K562 (cell line): Measurements from ENCODE around the gene SRRD. TPM values are rescaled to one million over a fixed set of nuclear protein-coding genes. Genes with fewer than 3 reads are reported as not detected.

Experiments used
- ATAC-seq: fragments of 200-7000 bp; cut with Tn5 transposase; 3 replicates; pipeline ENCODE4 v1.9.1; 2020; ENCODE audit warnings: moderate library complexity
- BruUV-seq: library from RNA; stranded (reverse); fragments of 400-500 nt; replicated peaks from 2 replicates; lab custom pipeline; 2021; lab: Mats Ljungman, UMichigan
- CTCF ChIA-PET: fragments of 300-600 bp; formaldehyde crosslinking; extraction: SDS; loops from one replicate; lab custom pipeline; 2021; ENCODE audit warnings: low intra/inter-chr PET ratio; lab: Yijun Ruan, JAX
- POLR2A ChIA-PET: fragments of 300-600, 350-650 bp; sonication (Branson Sonifier 250); formaldehyde crosslinking; extraction: SDS; loops from one replicate; lab custom pipeline; 2021; ENCODE audit warnings: antibody characterized with exemption, inconsistent platforms; lab: Yijun Ruan, JAX
- DNase-seq, 4 experiments: peaks; one replicate each; pipeline versions ENCODE4 v3.0.0 to v3.0.0-alpha.2; 2011 to 2018; ENCODE audit warnings: low spot score in 3 of 4, mixed read lengths in 3 of 4; ENCODE audit errors: extremely low read depth in 1 of 4
- FAIRE-seq: peaks from 2 replicates; lab custom pipeline; 2011; peaks lifted over from hg19 to GRCh38; lab: Jason Lieb, UNC
- H2AFZ ChIP-seq: 2 replicates; pipeline ENCODE4 v1.6.0; 2011; ENCODE audit warnings: low read depth, low read length, control low read depth, inconsistent platforms
- H3K27ac ChIP-seq: fragments of 200-600 bp; 3 replicates; pipeline ENCODE4 v1.8.0; 2011; ENCODE audit warnings: low read depth, mild to moderate bottlenecking, control low read depth, inconsistent platforms, low read length, moderate library complexity, mixed read lengths; ENCODE audit errors: extremely low read depth
- H3K27me3 ChIP-seq, 2 experiments: fragments of 300-600 bp in 1 of 2; 2 replicates in 1 of 2; 3 replicates in 1 of 2; pipeline versions ENCODE4 v1.6.0 to v1.8.0; 2011; ENCODE audit warnings: inconsistent platforms in 2 of 2, low read length in 2 of 2, mild to moderate bottlenecking in 1 of 2, mixed read lengths in 1 of 2, moderate library complexity in 1 of 2; ENCODE audit not compliant: control insufficient read depth in 2 of 2, insufficient read depth in 2 of 2
- H3K36me3 ChIP-seq: fragments of 300-600 bp; 3 replicates; pipeline ENCODE4 v1.8.0; 2011; ENCODE audit warnings: mild to moderate bottlenecking, low read length, inconsistent platforms; ENCODE audit not compliant: control insufficient read depth, insufficient read depth
- H3K4me1 ChIP-seq, 2 experiments: fragments of 200-600 bp in 1 of 2; replicated peaks in 1 of 2; 2 replicates in 1 of 2; 3 replicates in 1 of 2; pipeline versions ENCODE4 v1.5.1 to v1.8.0; 2011; ENCODE audit warnings: inconsistent platforms in 2 of 2, low read length in 2 of 2, mild to moderate bottlenecking in 1 of 2, mixed read lengths in 1 of 2, moderate library complexity in 1 of 2; ENCODE audit not compliant: control insufficient read depth in 2 of 2, insufficient read depth in 2 of 2
- H3K4me2 ChIP-seq: 2 replicates; pipeline ENCODE4 v1.6.1; 2011; ENCODE audit warnings: low read length, control low read depth, inconsistent platforms, mixed read lengths; ENCODE audit not compliant: insufficient read depth
- H3K4me3 ChIP-seq: fragments of 200-600 bp; sonication (generic), shearing (Covaris generic); 2 replicates; pipeline ENCODE4 v1.5.1; 2016; ENCODE audit warnings: control low read depth, inconsistent platforms
- H3K79me2 ChIP-seq: fragments of 200-600 bp; 3 replicates; pipeline ENCODE4 v1.8.0; 2011; ENCODE audit warnings: low read length, inconsistent platforms; ENCODE audit not compliant: control insufficient read depth, insufficient read depth
- H3K9ac ChIP-seq, 2 experiments: 2 replicates each; pipeline versions ENCODE4 v1.6.0 to v1.6.1; 2011; ENCODE audit warnings: low read depth in 2 of 2, low read length in 2 of 2, control low read depth in 1 of 2, inconsistent platforms in 1 of 2, mild to moderate bottlenecking in 1 of 2, mixed read lengths in 1 of 2; ENCODE audit not compliant: insufficient read depth in 1 of 2
- H3K9me1 ChIP-seq: one replicate; pipeline ENCODE4 v1.6.0; 2011; ENCODE audit warnings: inconsistent platforms, mild to moderate bottlenecking, low read length, moderate library complexity; ENCODE audit not compliant: control insufficient read depth, insufficient read depth
- H3K9me3 ChIP-seq: replicated peaks from 2 replicates; pipeline ENCODE4 v1.5.1; 2011; ENCODE audit warnings: low read depth, low read length, inconsistent platforms; ENCODE audit not compliant: control insufficient read depth, insufficient read depth
- H4K20me1 ChIP-seq: replicated peaks from 2 replicates; pipeline ENCODE4 v1.6.1; 2011; ENCODE audit warnings: low read length, inconsistent platforms, mixed read lengths; ENCODE audit not compliant: control insufficient read depth, insufficient read depth
- HDGF ChIP-seq: fragments of 450-650 bp; IDR thresholded peaks from 2 replicates; pipeline ENCODE4 v1.6.1; 2016
- ID3 ChIP-seq, 2 experiments: fragments of 250-450 bp in 1 of 2; fragments of 450-650 bp in 1 of 2; sonication (Bioruptor Pico) in 1 of 2; IDR thresholded peaks; 2 replicates each; pipeline versions ENCODE4 v1.6.1 to v1.8.0; 2016 to 2021; ENCODE audit warnings: mild to moderate bottlenecking in 2 of 2, moderate library complexity in 2 of 2, missing compliant biosample characterization in 1 of 2, missing genetic modification characterization in 1 of 2
- MTA3 ChIP-seq: fragments of 450-650 bp; formaldehyde crosslinking; IDR thresholded peaks from 2 replicates; pipeline ENCODE4 v1.6.1; 2017; ENCODE audit warnings: mild to moderate bottlenecking, borderline replicate concordance
- POU5F1 ChIP-seq: fragments of 150-350 bp; IDR thresholded peaks from 2 replicates; pipeline ENCODE4 v1.6.1; 2014; ENCODE audit warnings: borderline replicate concordance, low read length, low read depth, mild to moderate bottlenecking; ENCODE audit not compliant: partially characterized antibody
- RFX1 ChIP-seq: fragments of 450-650 bp; IDR thresholded peaks from 2 replicates; pipeline ENCODE4 v1.6.1; 2016; ENCODE audit warnings: mild to moderate bottlenecking, moderate library complexity
- U2AF1 ChIP-seq: fragments of 200-400 bp; formaldehyde crosslinking; optimal IDR thresholded peaks from 2 replicates; pipeline ENCODE3; 2017; ENCODE audit warnings: mild to moderate bottlenecking, low read depth, low read length, moderate library complexity
- WGBS: fragments of 100-300 bp; shearing (Covaris generic); methylation state at CpG from one replicate; pipeline ENCODE4 v1.1.6; 2016; ENCODE audit warnings: low coverage, mixed read lengths; ENCODE audit not compliant: insufficient coverage; ENCODE audit errors: missing lambda C conversion rate; 5-methylcytosine and 5-hydroxymethylcytosine counted together
- in situ Hi-C: fragments of 300-500 bp; cut with MboI; formaldehyde crosslinking; loops from 4 replicates; pipeline ENCODE4 v1.15.0; 2018; ENCODE audit warnings: inconsistent platforms, mixed read lengths
- intact Hi-C: fragments of 100-400 bp; cut with micrococcal nuclease; formaldehyde crosslinking; loops from 2 replicates; pipeline ENCODE4 v1.14.2; 2022
- polyA plus RNA-seq, 8 experiments: library from polyadenylated mRNA; depleted of rRNA in 4 of 8; stranded (reverse) in 5 of 8; unstranded in 3 of 8; fragments of >200 nt; fragmentation: Nextera tagmentation in 2 of 8; fragmentation: Illumina TruSeq in 1 of 8; extraction: Ambion mirVana in 2 of 8; extraction: Trizol in 1 of 8; gene quantifications; 2 replicates each; pipeline versions ENCODE4 v1.2.1 to v1.2.3, GENCODE V29; 2011 to 2014; ENCODE audit warnings: inconsistent platforms in 1 of 8, missing spikeins in 1 of 8
- total RNA-seq, 7 experiments: library from RNA; depleted of rRNA in 6 of 7; stranded (reverse); fragments of >200 nt in 6 of 7; fragmentation: Illumina TruSeq in 2 of 7; extraction: Trizol in 2 of 7; gene quantifications; 2 replicates each; pipeline versions ENCODE4 v1.2.1 to v1.2.3, GENCODE V29; 2011 to 2021; ENCODE audit warnings: low replicate concordance in 1 of 7
- TF ChIP-seq, protein P1 (sequence below): fragments of 450-650 bp; IDR thresholded peaks from 2 replicates; pipeline ENCODE4 v1.6.1; 2016; ENCODE audit warnings: mild to moderate bottlenecking

SRRD gene
- total and polyA plus RNA-seq, 9 of the 15 experiments (the other 6 are each of a cell fraction or from before 2014, with no cell fraction given), result 4.9 to 59.4 (median 34.4) TPM

DNA sequence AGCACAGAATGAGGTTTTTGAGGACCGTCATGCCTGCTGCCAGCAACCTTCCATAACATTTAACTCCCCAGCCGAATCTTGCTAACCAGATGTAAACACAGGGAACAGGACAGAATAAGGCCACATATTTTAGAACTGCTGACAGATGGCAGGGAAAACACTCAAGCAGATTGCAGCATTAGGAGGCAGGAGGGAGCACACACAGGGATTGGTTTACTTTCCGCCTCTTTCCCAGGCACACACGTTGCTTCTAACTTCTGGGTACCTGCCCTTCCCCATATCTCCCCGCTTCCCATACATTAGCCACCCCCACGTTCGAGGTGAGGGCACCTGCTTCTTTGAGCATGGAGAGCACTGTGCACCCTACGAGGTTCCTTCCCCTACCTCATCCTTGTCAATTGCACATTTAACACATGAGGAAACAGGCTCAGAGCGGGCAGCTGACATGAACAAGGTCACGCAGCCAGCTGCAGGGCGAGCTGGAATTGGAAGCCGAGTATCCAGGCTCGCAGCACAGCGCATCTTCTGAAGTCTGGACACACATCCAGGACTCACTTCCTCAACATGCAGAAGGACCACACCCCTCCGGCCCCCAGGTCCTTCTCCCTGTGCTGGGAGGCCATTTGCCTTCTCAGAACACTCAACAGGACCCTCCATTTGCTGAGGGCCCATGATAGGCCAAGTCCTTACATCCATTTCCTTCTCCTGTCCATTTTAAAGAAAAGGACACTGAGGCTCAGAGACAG, 35.9 kb upstream of the SRRD start (continued):
- TF ChIP-seq ID3 (CRISPR knock-in tag; IDR thresholded peaks at IDR 0.05), result no peak
- TF ChIP-seq ID3 (tag; IDR thresholded peaks at IDR 0.05), result no peak
- TF ChIP-seq U2AF1, result no peak

- ATAC-seq (no peak; the same call in 2 of the 3 replicates), DNase-seq (no peak), FAIRE-seq (no peak)
- Histone ChIP-seq H3K27me3 (no peaks in the 10 kb centered on the region), H3K4me3 (no peak overlapping the region), H3K36me3 (peaks cover 23% of the 10 kb centered on the region; the same call in 1 of the 3 replicates), H4K20me1 (no peaks in the 10 kb centered on the region), H3K9me1 (no peaks in the 10 kb centered on the region), H3K4me1 (peaks cover 0 to 3% of the 10 kb centered on the region in 2 experiments; a peak in 3 of 5 replicates), H2AFZ (no peak overlapping the region), H3K27ac (no peak overlapping the region), H3K79me2 (no peaks in the 10 kb centered on the region), H3K9ac (no peak overlapping the region), H3K9me3 (no peaks in the 10 kb centered on the region), H3K4me2 (no peak overlapping the region)
- 39% methylated on average over 5 of the region's 5 CpGs for WGBS
- TF ChIP-seq MTA3, result no peak
- no peak for TF ChIP-seq POU5F1
- no peak for TF ChIP-seq HDGF
- TF ChIP-seq, protein P1, sequence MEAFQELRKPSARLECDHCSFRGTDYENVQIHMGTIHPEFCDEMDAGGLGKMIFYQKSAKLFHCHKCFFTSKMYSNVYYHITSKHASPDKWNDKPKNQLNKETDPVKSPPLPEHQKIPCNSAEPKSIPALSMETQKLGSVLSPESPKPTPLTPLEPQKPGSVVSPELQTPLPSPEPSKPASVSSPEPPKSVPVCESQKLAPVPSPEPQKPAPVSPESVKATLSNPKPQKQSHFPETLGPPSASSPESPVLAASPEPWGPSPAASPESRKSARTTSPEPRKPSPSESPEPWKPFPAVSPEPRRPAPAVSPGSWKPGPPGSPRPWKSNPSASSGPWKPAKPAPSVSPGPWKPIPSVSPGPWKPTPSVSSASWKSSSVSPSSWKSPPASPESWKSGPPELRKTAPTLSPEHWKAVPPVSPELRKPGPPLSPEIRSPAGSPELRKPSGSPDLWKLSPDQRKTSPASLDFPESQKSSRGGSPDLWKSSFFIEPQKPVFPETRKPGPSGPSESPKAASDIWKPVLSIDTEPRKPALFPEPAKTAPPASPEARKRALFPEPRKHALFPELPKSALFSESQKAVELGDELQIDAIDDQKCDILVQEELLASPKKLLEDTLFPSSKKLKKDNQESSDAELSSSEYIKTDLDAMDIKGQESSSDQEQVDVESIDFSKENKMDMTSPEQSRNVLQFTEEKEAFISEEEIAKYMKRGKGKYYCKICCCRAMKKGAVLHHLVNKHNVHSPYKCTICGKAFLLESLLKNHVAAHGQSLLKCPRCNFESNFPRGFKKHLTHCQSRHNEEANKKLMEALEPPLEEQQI, result no peak
- TF ChIP-seq RFX1, result no peak
- ChIA-PET POLR2A (interaction anchor here (0.5 to 1.5 kb wide), 6 partner anchors 18 to 1993 kb away, joined by 3 to 5 read pairs (median 4); no protein-coding TSS in a partner anchor), CTCF (no interaction called here)
- intact Hi-C loops (no loop called here), in situ Hi-C loops (no loop called here)
- BruUV-seq, result no TSS peak
Observed at GRCh38 chr22:26448334-26448733, 35.3 kb upstream of the SRRD start.
